IPS-15b (cell line): ENCODE data around the gene KIF4A.
A peak's percentile ranks its signal among the peaks of the same experiment; 100 is the strongest.

Source experiments
- H3K27me3 ChIP-seq: one replicate; pipeline ENCODE4 v1.6.1; 2013; ENCODE audit warnings: low read length; ENCODE audit not compliant: control insufficient read depth, insufficient read depth
- H3K36me3 ChIP-seq: one replicate; pipeline ENCODE4 v1.6.1; 2013; ENCODE audit warnings: low read length; ENCODE audit not compliant: control insufficient read depth, insufficient read depth
- H3K4me1 ChIP-seq: one replicate; pipeline ENCODE4 v1.6.1; 2013; ENCODE audit warnings: mild to moderate bottlenecking, low read length; ENCODE audit not compliant: control insufficient read depth, insufficient read depth
- H3K4me3 ChIP-seq: one replicate; pipeline ENCODE4 v1.5.1; 2013; ENCODE audit warnings: low read depth, low read length
- H3K9ac ChIP-seq: one replicate; pipeline ENCODE4 v1.6.1; 2013; ENCODE audit warnings: low read depth, mild to moderate bottlenecking, low read length
- H3K9me3 ChIP-seq: one replicate; pipeline ENCODE4 v1.6.1; 2013; ENCODE audit warnings: mild to moderate bottlenecking, low read length; ENCODE audit not compliant: control insufficient read depth, insufficient read depth

KIF4A gene

DNA sequence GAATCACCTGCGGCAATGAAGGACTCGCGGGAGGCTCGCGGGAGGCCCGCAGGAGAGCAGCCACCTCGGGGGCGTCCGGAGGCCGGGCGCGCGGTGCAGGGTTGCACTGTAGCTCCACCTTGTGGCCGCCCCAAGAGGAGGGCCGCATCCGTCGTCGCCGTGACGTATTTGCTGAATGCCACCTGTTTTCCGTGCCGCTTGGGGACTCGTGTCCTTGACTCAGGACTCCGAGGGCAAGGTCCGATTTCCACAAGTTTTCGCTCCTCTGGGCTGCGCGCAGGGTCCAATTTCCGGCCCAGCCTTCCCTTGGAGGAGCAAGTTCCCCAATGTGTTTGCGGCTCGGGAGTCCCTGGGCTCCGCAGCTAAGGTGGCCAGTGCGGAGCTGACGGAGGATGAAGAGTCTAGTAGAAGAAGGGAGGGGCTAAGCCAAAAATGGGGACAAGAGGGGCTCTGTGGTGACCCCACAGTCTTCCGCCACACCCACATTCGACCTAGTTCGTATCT is 144.0 kb downstream of the KIF4A start:
- no peak overlapping the region for H3K9ac ChIP-seq
- no peaks in the 10 kb centered on the region for H3K9me3 ChIP-seq
- no peaks in the 10 kb centered on the region for H3K36me3 ChIP-seq
- H3K27me3 ChIP-seq = peaks cover 2% of the 10 kb centered on the region
- peak overlapping the region; percentile 85 for H3K4me3 ChIP-seq
- H3K4me1 ChIP-seq = peaks cover 4% of the 10 kb centered on the region

DNA sequence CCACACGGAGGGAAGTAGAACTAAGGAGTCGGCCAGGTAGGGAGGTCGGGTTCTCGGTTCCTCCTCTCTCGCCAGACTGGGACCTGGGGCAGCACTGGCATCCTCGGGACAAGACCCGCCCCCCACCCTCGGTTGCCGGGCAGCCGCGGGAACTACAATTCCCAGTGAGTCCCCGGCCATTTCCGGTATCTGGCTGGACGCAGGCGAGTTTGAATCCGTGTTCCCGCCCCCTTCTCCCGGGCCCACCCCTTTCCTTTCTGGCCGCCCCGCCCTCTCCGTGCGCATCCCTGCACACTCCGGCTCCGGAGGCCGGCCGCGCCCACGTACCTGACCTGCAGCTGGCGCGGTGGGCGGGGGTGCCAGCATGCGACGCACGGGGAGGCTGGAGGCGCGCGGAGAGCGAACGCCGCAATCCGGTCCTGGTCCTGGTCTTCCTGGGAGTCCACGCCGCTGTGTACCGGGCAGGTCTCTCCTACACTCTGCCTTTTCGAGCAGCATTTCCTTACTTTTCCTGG is 144.5 kb downstream of the KIF4A start:
- H3K4me3 ChIP-seq = peak overlapping the region; percentile 85
- H3K36me3 ChIP-seq = no peaks in the 10 kb centered on the region
- H3K4me1 ChIP-seq = peaks cover 4% of the 10 kb centered on the region
- H3K9ac ChIP-seq = no peak overlapping the region
- H3K27me3 ChIP-seq = peaks cover 2% of the 10 kb centered on the region
- no peaks in the 10 kb centered on the region for H3K9me3 ChIP-seq

DNA sequence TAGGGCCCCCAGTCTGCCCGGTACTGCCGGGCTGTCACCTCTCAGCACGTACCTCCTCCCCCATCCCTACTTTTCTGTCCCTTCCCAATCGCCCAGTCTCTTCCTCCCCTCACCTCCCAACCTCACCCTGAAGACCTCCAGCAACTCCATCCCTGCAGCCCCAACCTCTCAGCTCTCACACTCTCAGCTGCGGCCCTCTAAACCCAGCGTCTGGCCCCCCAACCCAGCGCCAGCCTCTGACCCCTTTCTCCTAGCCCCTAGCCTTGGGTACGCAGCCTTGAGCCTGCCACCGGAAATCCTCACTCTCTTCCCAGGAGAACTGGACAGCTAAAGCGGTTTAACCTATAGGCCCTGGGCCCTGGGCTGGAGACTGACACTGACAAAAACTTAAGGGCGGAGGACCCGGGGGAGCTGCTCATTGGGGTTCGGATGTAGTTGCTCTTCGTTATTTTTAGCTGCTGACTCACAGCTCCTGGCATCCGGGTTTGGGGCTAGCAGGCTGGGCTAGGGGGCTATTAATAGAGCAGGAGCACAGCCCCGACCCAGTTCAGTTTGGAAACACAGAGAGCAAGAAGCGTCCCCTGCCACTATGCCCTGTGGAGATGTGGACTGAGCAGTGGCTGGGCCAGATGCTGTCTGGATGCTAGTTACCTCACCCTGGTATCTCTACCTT is 145.1 kb downstream of the KIF4A start:
- H3K9me3 ChIP-seq = no peaks in the 10 kb centered on the region
- H3K36me3 ChIP-seq = no peaks in the 10 kb centered on the region
- peaks cover 4% of the 10 kb centered on the region for H3K4me1 ChIP-seq
- H3K4me3 ChIP-seq = peak overlapping the region; percentile 79
- H3K27me3 ChIP-seq = peaks cover 2% of the 10 kb centered on the region
- no peak overlapping the region for H3K9ac ChIP-seq

- Histone ChIP-seq H3K9ac (no peak overlapping the region), H3K27me3 (peaks cover 2% of the 10 kb centered on the region), H3K36me3 (no peaks in the 10 kb centered on the region), H3K9me3 (no peaks in the 10 kb centered on the region), H3K4me3 (no peak overlapping the region), H3K4me1 (peaks cover 4% of the 10 kb centered on the region)
Measured at GRCh38 chrX:70436343-70436742, 146.4 kb downstream of the KIF4A start.

DNA sequence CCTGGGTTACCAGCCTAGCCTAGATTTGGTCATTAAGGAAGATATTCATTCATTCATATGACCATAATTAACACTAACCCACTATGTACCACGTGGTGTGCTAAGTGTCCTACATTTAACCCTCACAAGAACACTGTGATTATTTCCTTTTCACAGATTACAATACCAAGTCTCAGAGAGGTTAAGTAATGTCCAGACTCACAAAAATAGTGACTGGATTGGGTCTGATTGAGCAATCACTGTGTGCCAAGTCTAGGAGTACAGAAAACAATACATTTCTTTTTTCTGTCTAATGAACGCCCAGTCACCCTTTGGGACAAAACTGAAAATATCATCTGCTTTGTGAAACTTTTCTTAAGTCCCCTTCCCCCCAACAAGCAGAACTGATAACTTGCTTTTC is 147.1 kb downstream of the KIF4A start:
- Histone ChIP-seq H3K4me3 (no peak overlapping the region), H3K4me1 (peaks cover 4% of the 10 kb centered on the region), H3K36me3 (no peaks in the 10 kb centered on the region), H3K9me3 (no peaks in the 10 kb centered on the region), H3K27me3 (peaks cover 2% of the 10 kb centered on the region), H3K9ac (no peak overlapping the region)

GRCh38 chrX:70437921-70438665 is 148.2 kb downstream of the KIF4A start:
- Histone ChIP-seq H3K27me3 (peaks cover 2% of the 10 kb centered on the region), H3K4me1 (peaks cover 4% of the 10 kb centered on the region), H3K36me3 (no peaks in the 10 kb centered on the region), H3K9me3 (no peaks in the 10 kb centered on the region), H3K4me3 (no peak overlapping the region), H3K9ac (no peak overlapping the region)

DNA sequence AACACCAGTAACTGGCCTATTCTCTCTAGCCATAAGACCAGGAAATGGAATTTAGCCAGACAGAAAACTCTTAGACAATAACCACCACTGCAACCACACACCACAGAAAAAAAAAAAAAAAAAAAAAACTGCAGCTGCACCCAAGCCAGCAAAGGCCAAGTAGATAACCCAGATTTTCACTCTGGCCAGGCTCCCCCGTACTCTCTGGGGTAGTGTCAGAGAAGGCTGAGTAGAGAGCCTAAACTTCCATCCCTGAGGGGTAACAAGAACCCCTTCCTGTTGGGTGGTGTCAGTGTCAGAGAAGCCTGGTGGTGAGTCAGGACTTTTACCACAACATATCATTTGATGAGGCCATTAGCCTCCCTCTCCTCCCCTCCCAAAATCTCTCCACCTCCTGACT is 149.1 kb downstream of the KIF4A start:
- Histone ChIP-seq H3K9me3 (no peaks in the 10 kb centered on the region), H3K27me3 (peaks cover 7% of the 10 kb centered on the region), H3K9ac (no peak overlapping the region)

GRCh38 chrX:70442224-70442623 is 152.3 kb downstream of the KIF4A start:
- Histone ChIP-seq H3K9me3 (no peaks in the 10 kb centered on the region), H3K27me3 (peaks cover 20% of the 10 kb centered on the region), H3K36me3 (no peaks in the 10 kb centered on the region), H3K9ac (no peak overlapping the region), H3K4me1 (no peaks in the 10 kb centered on the region), H3K4me3 (no peak overlapping the region)

More for the DNA sequence above, 149.1 kb downstream of the KIF4A start:
- Histone ChIP-seq H3K36me3 (no peaks in the 10 kb centered on the region), H3K4me1 (no peaks in the 10 kb centered on the region), H3K4me3 (no peak overlapping the region)

GRCh38 chrX:70444326-70444945 is 154.5 kb downstream of the KIF4A start, which contains the start of gene DLG3:
DLG3 (plus strand) TSS chrX:70444835; CDS start chrX:70445202, 367 bp downstream.
- peak within 1 kb of the TSS; percentile 30 for H3K4me3 ChIP-seq

DNA sequence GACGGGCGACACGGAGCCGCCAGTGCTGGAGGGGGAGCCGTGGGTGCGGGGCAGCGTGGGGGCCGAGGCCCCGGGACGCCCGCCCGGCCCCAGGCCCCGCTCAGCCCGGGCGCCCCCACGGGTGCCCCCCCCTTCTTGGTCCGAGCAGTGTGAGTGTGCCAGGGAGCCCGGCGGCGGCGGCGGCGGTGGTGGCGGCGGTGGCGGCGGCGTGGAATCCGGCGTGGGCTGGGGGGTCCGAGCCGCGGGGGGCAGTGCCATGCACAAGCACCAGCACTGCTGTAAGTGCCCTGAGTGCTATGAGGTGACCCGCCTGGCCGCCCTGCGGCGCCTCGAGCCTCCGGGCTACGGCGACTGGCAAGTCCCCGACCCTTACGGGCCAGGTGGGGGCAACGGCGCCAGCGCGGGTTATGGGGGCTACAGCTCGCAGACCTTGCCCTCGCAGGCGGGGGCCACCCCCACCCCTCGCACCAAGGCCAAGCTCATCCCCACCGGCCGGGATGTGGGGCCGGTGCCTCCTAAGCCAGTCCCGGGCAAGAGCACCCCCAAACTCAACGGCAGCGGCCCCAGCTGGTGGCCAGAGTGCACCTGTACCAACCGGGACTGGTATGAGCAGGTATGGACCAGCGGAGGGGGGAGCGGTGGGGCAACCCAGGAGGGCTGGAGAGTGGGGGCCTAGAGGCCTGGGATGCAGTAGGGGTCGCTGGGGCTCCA is 155.2 kb downstream of the KIF4A start:
- H3K9me3 ChIP-seq = no peaks in the 10 kb centered on the region
- H3K36me3 ChIP-seq = no peaks in the 10 kb centered on the region
- H3K4me1 ChIP-seq = no peaks in the 10 kb centered on the region
- H3K9ac ChIP-seq = no peak overlapping the region
- peak overlapping the region; percentile 30 for H3K4me3 ChIP-seq
- peaks cover 20% of the 10 kb centered on the region for H3K27me3 ChIP-seq

More at GRCh38 chrX:70444326-70444945, 154.5 kb downstream of the KIF4A start, which contains the start of gene DLG3:
- Histone ChIP-seq H3K9me3 (no peaks in the 10 kb centered on the region), H3K9ac (no peak within 1 kb of the TSS), H3K27me3 (peaks cover 20% of the 10 kb centered on the region), H3K4me1 (no peaks in the 10 kb centered on the region), H3K36me3 (no peaks in the 10 kb centered on the region)

DNA sequence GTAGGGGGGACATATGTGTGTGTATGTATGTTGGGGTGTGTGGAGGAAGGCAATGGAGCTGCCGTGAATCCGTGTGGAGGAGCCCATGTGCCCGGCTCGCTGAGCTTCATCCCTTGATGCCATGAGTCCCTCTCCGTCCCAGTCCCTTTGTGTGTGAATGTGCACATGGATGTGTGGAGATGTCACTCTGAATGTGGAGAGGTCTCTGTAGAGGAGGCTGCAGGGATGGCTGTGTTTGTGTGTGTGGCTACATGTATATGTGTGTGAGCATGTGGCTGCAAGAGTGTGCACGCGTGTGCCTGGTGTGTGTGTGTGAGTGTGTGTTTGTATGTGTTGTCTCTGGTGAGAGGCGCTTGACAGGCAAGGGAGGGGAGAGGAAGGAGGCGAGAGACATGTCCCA is 156.0 kb downstream of the KIF4A start:
- Histone ChIP-seq H3K4me3 (no peak overlapping the region), H3K9me3 (no peaks in the 10 kb centered on the region), H3K4me1 (no peaks in the 10 kb centered on the region), H3K27me3 (peaks cover 20% of the 10 kb centered on the region), H3K36me3 (no peaks in the 10 kb centered on the region), H3K9ac (no peak overlapping the region)
